GM12892 (cell line): ENCODE measurements around the gene NR1H4.

Experiments
- POLR2A ChIP-seq: IDR thresholded peaks from 2 replicates; pipeline ENCODE4 v1.6.1; 2011; ENCODE audit warnings: low read depth, low read length, control low read depth
- POLR2AphosphoS5 ChIP-seq: IDR thresholded peaks from 2 replicates; pipeline ENCODE4 v1.6.1; 2011; ENCODE audit warnings: low read depth, low read length, control low read depth
- TAF1 ChIP-seq: IDR thresholded peaks from 2 replicates; pipeline ENCODE4 v1.6.1; 2011; ENCODE audit warnings: low read depth, mild to moderate bottlenecking, control low read depth, low read length, borderline replicate concordance

DNA sequence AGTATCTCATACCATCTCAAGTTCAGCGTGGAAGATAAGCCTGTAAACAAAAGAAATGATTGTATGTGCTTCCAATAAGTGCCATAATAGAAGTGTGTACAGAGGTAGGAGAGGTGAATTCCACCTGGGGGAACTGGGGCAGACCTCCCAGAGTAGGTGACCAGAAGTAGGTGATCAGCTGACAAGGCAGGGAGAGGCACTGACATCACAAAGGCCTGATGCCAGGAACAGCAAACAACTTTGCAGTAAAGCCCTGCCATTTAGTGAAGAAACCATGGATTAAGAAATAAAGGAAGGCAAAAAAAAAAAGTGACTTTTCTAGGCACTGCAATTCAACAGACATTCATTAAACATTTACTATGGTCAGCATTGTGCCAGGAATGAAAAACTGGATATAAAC, 31.1 kb downstream of the NR1H4 start:
- TF ChIP-seq POLR2A (no peak), TAF1 (no peak), POLR2AphosphoS5 (no peak)
